Duodenal mucosa (tissue), 2 donors: Measurements from ENCODE around the gene ACTMAP.

Source experiments
- H3K27ac ChIP-seq: one replicate; pipeline ENCODE4 v1.7.0; 2013; ENCODE audit warnings: low read depth, low read length
- H3K27me3 ChIP-seq, 2 donors: one replicate each; pipeline ENCODE4 v1.7.0; 2013; ENCODE audit warnings: low read length in 2 of 2, control low read depth in 1 of 2; ENCODE audit not compliant: insufficient read depth in 2 of 2, control insufficient read depth in 1 of 2
- H3K36me3 ChIP-seq, 2 donors: one replicate each; pipeline ENCODE4 v1.7.0; 2013; ENCODE audit warnings: low read length in 2 of 2, control low read depth in 1 of 2; ENCODE audit not compliant: insufficient read depth in 2 of 2, control insufficient read depth in 1 of 2
- H3K4me1 ChIP-seq, 2 donors: one replicate each; pipeline ENCODE4 v1.7.0; 2013; ENCODE audit warnings: low read length in 2 of 2, control low read depth in 1 of 2; ENCODE audit not compliant: insufficient read depth in 2 of 2, control insufficient read depth in 1 of 2
- H3K4me3 ChIP-seq, 2 donors: one replicate each; pipeline ENCODE4 v1.7.0; 2013; ENCODE audit warnings: low read length in 2 of 2, low read depth in 1 of 2
- H3K9ac ChIP-seq, 2 donors: one replicate each; pipeline ENCODE4 v1.7.0; 2013; ENCODE audit warnings: low read length in 2 of 2, low read depth in 1 of 2
- H3K9me3 ChIP-seq, 2 donors: one replicate each; pipeline ENCODE4 v1.7.0; 2013; ENCODE audit warnings: low read length in 2 of 2, control low read depth in 1 of 2; ENCODE audit not compliant: control insufficient read depth in 1 of 2

ACTMAP gene

DNA sequence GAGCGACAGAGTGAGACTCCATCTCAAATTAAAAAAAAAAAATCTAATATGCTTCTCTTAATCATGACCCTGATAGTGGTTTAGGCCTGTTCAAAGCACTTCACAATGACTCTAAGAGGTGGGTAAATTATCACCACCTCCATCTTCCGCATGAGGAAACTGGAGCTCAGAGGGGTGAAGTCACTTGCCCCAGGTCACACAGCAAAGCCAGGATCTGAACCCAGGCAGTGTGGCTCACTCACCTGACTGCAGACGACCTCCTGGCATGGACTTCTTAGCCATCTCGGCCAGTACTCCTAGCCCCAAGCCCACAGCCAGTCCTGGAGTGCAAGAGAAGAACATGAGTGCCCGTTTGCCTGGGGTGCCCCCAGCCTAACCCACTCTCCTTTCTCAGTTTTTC is 40.5 kb downstream of the ACTMAP start:
- H3K36me3 ChIP-seq = peaks cover 7 to 41% of the 10 kb centered on the region in 2 donors
- no peaks in the 10 kb centered on the region for H3K27me3 ChIP-seq
- H3K4me3 ChIP-seq = no peak overlapping the region
- H3K9me3 ChIP-seq = no peaks in the 10 kb centered on the region
- H3K27ac ChIP-seq = no peak overlapping the region
- H3K4me1 ChIP-seq = no peaks in the 10 kb centered on the region
- H3K9ac ChIP-seq = no peak overlapping the region

DNA sequence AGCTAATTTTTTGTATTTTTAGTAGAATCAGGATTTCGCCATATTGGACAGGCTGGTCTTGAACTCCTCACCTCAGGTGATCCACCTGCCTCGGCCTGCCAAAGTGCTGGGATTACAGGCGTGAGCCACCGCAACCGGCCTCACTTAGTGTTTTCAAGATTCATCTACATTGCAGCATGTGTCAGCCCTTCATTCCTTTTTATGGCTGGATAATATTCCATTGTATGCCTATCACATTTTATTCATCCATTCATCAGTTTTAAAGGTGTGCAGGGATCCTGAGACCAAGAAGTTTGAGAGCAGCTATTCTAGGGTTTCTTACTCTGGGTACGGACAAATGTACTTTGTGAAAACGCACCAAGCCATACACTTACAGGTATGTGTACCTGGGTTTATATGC is 42.7 kb downstream of the ACTMAP start:
- H3K36me3 ChIP-seq = peaks cover 20 to 61% of the 10 kb centered on the region in 2 donors
- H3K27ac ChIP-seq = no peak overlapping the region
- H3K4me3 ChIP-seq = no peak overlapping the region
- H3K9me3 ChIP-seq = no peaks in the 10 kb centered on the region
- no peaks in the 10 kb centered on the region for H3K4me1 ChIP-seq
- no peaks in the 10 kb centered on the region for H3K27me3 ChIP-seq
- H3K9ac ChIP-seq = no peak overlapping the region

GRCh38 chr19:40705950-40706619 is 44.2 kb downstream of the ACTMAP start:
- H3K36me3 ChIP-seq = peaks cover 24 to 65% of the 10 kb centered on the region in 2 donors
- H3K4me3 ChIP-seq = no peak overlapping the region
- H3K4me1 ChIP-seq = no peaks in the 10 kb centered on the region
- no peaks in the 10 kb centered on the region for H3K27me3 ChIP-seq
- H3K9me3 ChIP-seq = no peaks in the 10 kb centered on the region
- no peak overlapping the region for H3K9ac ChIP-seq
- no peak overlapping the region for H3K27ac ChIP-seq

- H3K4me1 ChIP-seq = no peaks in the 10 kb centered on the region
- no peaks in the 10 kb centered on the region for H3K9me3 ChIP-seq
- no peak overlapping the region for H3K9ac ChIP-seq
- peaks cover 24 to 73% of the 10 kb centered on the region in 2 donors for H3K36me3 ChIP-seq
- H3K27me3 ChIP-seq = no peaks in the 10 kb centered on the region
- no peak overlapping the region for H3K4me3 ChIP-seq
- no peak overlapping the region for H3K27ac ChIP-seq
These were observed 45.0 kb downstream of the ACTMAP start for GRCh38 chr19:40705362-40705651.

- no peak overlapping the region for H3K4me3 ChIP-seq
- no peaks in the 10 kb centered on the region for H3K9me3 ChIP-seq
- no peak overlapping the region for H3K9ac ChIP-seq
- H3K36me3 ChIP-seq = peaks cover 24 to 75% of the 10 kb centered on the region in 2 donors
- H3K4me1 ChIP-seq = no peaks in the 10 kb centered on the region
- no peaks in the 10 kb centered on the region for H3K27me3 ChIP-seq
- H3K27ac ChIP-seq = no peak overlapping the region
These were observed 45.6 kb downstream of the ACTMAP start for GRCh38 chr19:40704491-40705361.

- Histone ChIP-seq H3K36me3 (peaks cover 24 to 70% of the 10 kb centered on the region in 2 donors), H3K9ac (no peak overlapping the region), H3K27me3 (no peaks in the 10 kb centered on the region)
These were observed 47.1 kb downstream of the ACTMAP start for GRCh38 chr19:40703029-40703755.

GRCh38 chr19:40702337-40703012 is 47.8 kb downstream of the ACTMAP start:
- peaks cover 24 to 65% of the 10 kb centered on the region in 2 donors for H3K36me3 ChIP-seq
- no peak overlapping the region for H3K9ac ChIP-seq
- H3K9me3 ChIP-seq = no peaks in the 10 kb centered on the region
- H3K27me3 ChIP-seq = no peaks in the 10 kb centered on the region
- no peaks in the 10 kb centered on the region for H3K4me1 ChIP-seq
- H3K27ac ChIP-seq = no peak overlapping the region
- H3K4me3 ChIP-seq = no peak overlapping the region

More at GRCh38 chr19:40703029-40703755, 47.1 kb downstream of the ACTMAP start:
- Histone ChIP-seq H3K4me3 (no peak overlapping the region), H3K9me3 (no peaks in the 10 kb centered on the region), H3K4me1 (no peaks in the 10 kb centered on the region), H3K27ac (no peak overlapping the region)

GRCh38 chr19:40701758-40702157 is 48.5 kb downstream of the ACTMAP start:
- Histone ChIP-seq H3K9me3 (no peaks in the 10 kb centered on the region), H3K36me3 (peaks cover 25 to 65% of the 10 kb centered on the region in 2 donors), H3K4me1 (no peaks in the 10 kb centered on the region), H3K9ac (no peak overlapping the region), H3K4me3 (no peak overlapping the region), H3K27me3 (no peaks in the 10 kb centered on the region), H3K27ac (no peak overlapping the region)

- peaks cover 21 to 62% of the 10 kb centered on the region in 2 donors for H3K36me3 ChIP-seq
- H3K27me3 ChIP-seq = no peaks in the 10 kb centered on the region
- H3K9ac ChIP-seq = no peak overlapping the region
- no peaks in the 10 kb centered on the region for H3K4me1 ChIP-seq
- no peak overlapping the region for H3K27ac ChIP-seq
- no peaks in the 10 kb centered on the region for H3K9me3 ChIP-seq
- H3K4me3 ChIP-seq = no peak overlapping the region
These were observed 50.2 kb downstream of the ACTMAP start for GRCh38 chr19:40700083-40700482.
